GM12878 (cell line): ENCODE results near the gene SLC6A17. TPM values are rescaled to one million over a fixed set of nuclear protein-coding genes. Genes with fewer than 3 reads are reported as not detected.

Experiments
- ATAC-seq: fragments of 200-7000 bp; cut with Tn5 transposase; 3 replicates; pipeline ENCODE4 v1.9.1; 2020; ENCODE audit warnings: mild to moderate bottlenecking, moderate library complexity
- BruUV-seq: library from RNA; stranded (reverse); fragments of 400-500 nt; replicated peaks from 2 replicates; lab custom pipeline; 2021; lab: Mats Ljungman, UMichigan
- CTCF ChIA-PET: fragments of 300-600 bp; sonication (Branson Sonifier 250); formaldehyde crosslinking; extraction: SDS; loops from one replicate; lab custom pipeline; 2021; ENCODE audit warnings: inconsistent platforms; lab: Yijun Ruan, JAX
- POLR2A ChIA-PET: fragments of 350-600 bp; formaldehyde crosslinking; extraction: SDS; loops from one replicate; lab custom pipeline; 2021; ENCODE audit warnings: inconsistent platforms; lab: Charles Lee
- RAD21 ChIA-PET: fragments of 300-600 bp; sonication (Branson Sonifier 250); formaldehyde crosslinking; loops from one replicate; lab custom pipeline; 2023; ENCODE audit warnings: antibody characterized with exemption; ENCODE audit not compliant: unreplicated experiment; lab: Charles Lee
- SMC1A ChIA-PET: fragments of 300-600 bp; sonication (Branson Sonifier 250); formaldehyde crosslinking; loops from one replicate; lab custom pipeline; 2023; ENCODE audit not compliant: unreplicated experiment, uncharacterized antibody; lab: Charles Lee
- DNase-seq: peaks from one replicate; pipeline ENCODE4 v3.0.0-alpha.2; 2011; ENCODE audit warnings: low read depth, low spot score
- FAIRE-seq: peaks from 3 replicates; lab custom pipeline; 2011; peaks lifted over from hg19 to GRCh38; lab: Jason Lieb, UNC
- H2AFZ ChIP-seq: 2 replicates; pipeline ENCODE4 v1.6.0; 2011; ENCODE audit warnings: low read depth, low read length, control low read depth; ENCODE audit not compliant: control insufficient read depth
- H3K27ac ChIP-seq: 2 replicates; pipeline ENCODE4 v1.5.1; 2011; ENCODE audit warnings: control low read depth; ENCODE audit not compliant: control insufficient read depth, insufficient read depth
- H3K27me3 ChIP-seq, 2 experiments: replicated peaks in 1 of 2; 2 replicates each; pipeline versions ENCODE4 v1.6.0 to v1.6.1; 2011; ENCODE audit warnings: low read length in 1 of 2; ENCODE audit not compliant: control insufficient read depth in 2 of 2, insufficient read depth in 2 of 2
- H3K36me3 ChIP-seq, 2 experiments: 2 replicates each; pipeline ENCODE4 v1.5.1; 2011; ENCODE audit warnings: low read length in 1 of 2; ENCODE audit not compliant: control insufficient read depth in 2 of 2, insufficient read depth in 2 of 2
- H3K4me1 ChIP-seq: 2 replicates; pipeline ENCODE4 v1.6.1; 2011; ENCODE audit warnings: mild to moderate bottlenecking, low read length, moderate library complexity, mixed read lengths; ENCODE audit not compliant: control insufficient read depth, insufficient read depth
- H3K4me2 ChIP-seq: 2 replicates; pipeline ENCODE4 v1.6.0; 2011; ENCODE audit warnings: control low read depth; ENCODE audit not compliant: control insufficient read depth, insufficient read depth
- H3K4me3 ChIP-seq: fragments of 200-600 bp; sonication (generic); 2 replicates; pipeline ENCODE4 v1.5.1; 2016
- H3K79me2 ChIP-seq: 2 replicates; pipeline ENCODE4 v1.6.0; 2011; ENCODE audit warnings: low read length; ENCODE audit not compliant: control insufficient read depth, insufficient read depth
- H3K9ac ChIP-seq: 2 replicates; pipeline ENCODE4 v1.8.0; 2011; ENCODE audit warnings: low read length, control low read depth, mixed read lengths; ENCODE audit not compliant: control insufficient read depth, insufficient read depth
- H3K9me3 ChIP-seq: replicated peaks from 3 replicates; pipeline ENCODE4 v1.5.1; 2011; ENCODE audit warnings: mild to moderate bottlenecking, low read length; ENCODE audit not compliant: control insufficient read depth, insufficient read depth
- H4K20me1 ChIP-seq: 2 replicates; pipeline ENCODE4 v1.6.0; 2011; ENCODE audit not compliant: control insufficient read depth, insufficient read depth
- BCLAF1 ChIP-seq: fragments of 450-650 bp; IDR thresholded peaks from 2 replicates; pipeline ENCODE4 v1.6.1; 2017; ENCODE audit warnings: antibody characterized with exemption, mild to moderate bottlenecking, moderate library complexity
- CHD2 ChIP-seq: IDR thresholded peaks from 2 replicates; pipeline ENCODE4 v1.6.1; 2011; ENCODE audit warnings: low read depth, low read length, improper control_type of control experiment, borderline replicate concordance
- CUX1 ChIP-seq: IDR thresholded peaks from 2 replicates; pipeline ENCODE4 v1.6.1; 2012; ENCODE audit warnings: improper control_type of control experiment, low read depth, low read length; ENCODE audit not compliant: insufficient replicate concordance
- DPF2 ChIP-seq: fragments of 450-650 bp; IDR thresholded peaks from 2 replicates; pipeline ENCODE4 v1.6.1; 2017; ENCODE audit warnings: mild to moderate bottlenecking
- ESRRA ChIP-seq: IDR thresholded peaks from 2 replicates; pipeline ENCODE4 v1.6.1; 2012; ENCODE audit warnings: mild to moderate bottlenecking, low read length, improper control_type of control experiment
- HCFC1 ChIP-seq: fragments of 150-350 bp; IDR thresholded peaks from 2 replicates; pipeline ENCODE4 v1.6.1; 2014; ENCODE audit warnings: low read length
- KAT2A ChIP-seq: conservative IDR thresholded peaks from 2 replicates; pipeline ENCODE4 v1.6.1; 2011; ENCODE audit warnings: low read depth, low read length; ENCODE audit not compliant: control insufficient read depth
- MXI1 ChIP-seq: fragments of 150-350 bp; IDR thresholded peaks from 2 replicates; pipeline ENCODE4 v1.6.1; 2011; ENCODE audit warnings: low read depth, mild to moderate bottlenecking, inconsistent platforms, low read length, improper control_type of control experiment
- RAD21 ChIP-seq: IDR thresholded peaks from 2 replicates; pipeline ENCODE4 v1.6.1; 2011; ENCODE audit warnings: mild to moderate bottlenecking, low read depth, low read length, moderate library complexity; ENCODE audit not compliant: insufficient read depth
- SIN3A ChIP-seq: IDR thresholded peaks from 2 replicates; pipeline ENCODE4 v1.6.1; 2012; ENCODE audit warnings: low read depth, low read length, improper control_type of control experiment
- SMAD1 ChIP-seq: fragments of 450-650 bp; IDR thresholded peaks from 2 replicates; pipeline ENCODE4 v1.6.1; 2018; ENCODE audit warnings: mild to moderate bottlenecking, low read depth; ENCODE audit not compliant: partially characterized antibody
- ZNF24 ChIP-seq: fragments of 450-650 bp; IDR thresholded peaks from 2 replicates; pipeline ENCODE4 v1.6.1; 2017; ENCODE audit warnings: antibody characterized with exemption, mild to moderate bottlenecking
- ZNF274 ChIP-seq: IDR thresholded peaks from one replicate; pipeline ENCODE4 v1.8.0; 2011; ENCODE audit not compliant: insufficient read length, insufficient read depth
- ZNF384 ChIP-seq: IDR thresholded peaks from 2 replicates; pipeline ENCODE4 v1.6.1; 2012; ENCODE audit warnings: low read depth, mild to moderate bottlenecking, low read length, improper control_type of control experiment, borderline replicate concordance
- WGBS: methylation state at CpG from one replicate; pipeline ENCODE4 v1.1.6; 2016; ENCODE audit warnings: low lambda C conversion rate; ENCODE audit not compliant: insufficient replicate concordance, insufficient coverage; ENCODE audit errors: missing lambda C conversion rate; 5-methylcytosine and 5-hydroxymethylcytosine counted together
- in situ Hi-C: fragments of 300-500 bp; cut with MboI; formaldehyde crosslinking; loops from 9 replicates; pipeline ENCODE4 v1.14.3; 2018; ENCODE audit warnings: mixed read lengths
- intact Hi-C: fragments of 100-400 bp; cut with micrococcal nuclease; formaldehyde crosslinking; loops from one replicate; pipeline ENCODE4 v1.14.2; 2022; ENCODE audit not compliant: unreplicated experiment
- polyA plus RNA-seq, 11 experiments: library from polyadenylated mRNA; depleted of rRNA in 4 of 11; unstranded in 6 of 11; stranded (reverse) in 5 of 11; fragments of >200 nt; fragmentation: Nextera tagmentation in 4 of 11; fragmentation: Illumina TruSeq in 1 of 11; extraction: Ambion mirVana in 4 of 11; extraction: Trizol in 1 of 11; gene quantifications; 1 replicate in 1 of 11; 2 replicates in 10 of 11; pipeline versions ENCODE4 v1.2.1 to v1.2.3, GENCODE V29; 2011 to 2016; ENCODE audit warnings: inconsistent platforms in 2 of 11, missing spikeins in 2 of 11, low read depth in 1 of 11
- total RNA-seq, 4 experiments: library from RNA; depleted of rRNA in 3 of 4; stranded (reverse); fragments of >200 nt in 3 of 4; fragmentation: Illumina TruSeq in 1 of 4; extraction: Trizol in 1 of 4; gene quantifications; 2 replicates each; pipeline versions ENCODE4 v1.2.1 to v1.2.3, GENCODE V29; 2013 to 2021
- TF ChIP-seq, protein P1 (sequence below): fragments of 450-650 bp; IDR thresholded peaks from 2 replicates; pipeline ENCODE4 v1.6.1; 2016; ENCODE audit warnings: mild to moderate bottlenecking

The SLC6A17 gene
- total and polyA plus RNA-seq, 10 of the 15 experiments (the other 5 are each of a cell fraction or from before 2014, with no cell fraction given): not detected

GRCh38 chr1:110192541-110192940 lies 42.2 kb downstream of the SLC6A17 start:
- Histone ChIP-seq H4K20me1 (no peaks in the 10 kb centered on the region), H2AFZ (no peak overlapping the region), H3K79me2 (no peaks in the 10 kb centered on the region), H3K27me3 (peaks cover 0 to 3% of the 10 kb centered on the region in 2 experiments; a peak in 1 of 4 replicates), H3K4me2 (no peak overlapping the region), H3K4me1 (no peaks in the 10 kb centered on the region), H3K9me3 (no peaks in the 10 kb centered on the region), H3K36me3 (no peaks in the 10 kb centered on the region), H3K4me3 (no peak overlapping the region), H3K9ac (no peak overlapping the region), H3K27ac (no peak overlapping the region)
- POLR2A ChIA-PET: no interaction called here
- RAD21 ChIA-PET: interaction anchor here (2.1 kb wide), 1 partner anchor 268 kb away, joined by 5 read pairs; no protein-coding TSS in a partner anchor
- ATAC-seq: no peak
- in situ Hi-C loops (no loop called here), intact Hi-C loops (no loop called here)
- CTCF ChIA-PET: interaction anchor here (1.1 to 4.5 kb wide), 3 partner anchors 10 to 268 kb away, joined by 3 to 18 read pairs (median 5); no protein-coding TSS in a partner anchor
- SMC1A ChIA-PET: interaction anchor here (1.7 to 2.7 kb wide), 2 partner anchors 268 to 303 kb away, joined by 4 to 8 read pairs; no protein-coding TSS in a partner anchor
- DNase-seq: no peak
- WGBS: 35% methylated on average over 8 of the region's 8 CpGs
- BruUV-seq: no TSS peak
- no peak for FAIRE-seq
- no peak for TF ChIP-seq SMAD1
- TF ChIP-seq BCLAF1: no peak
- no peak for TF ChIP-seq ZNF24
- TF ChIP-seq, protein P1, sequence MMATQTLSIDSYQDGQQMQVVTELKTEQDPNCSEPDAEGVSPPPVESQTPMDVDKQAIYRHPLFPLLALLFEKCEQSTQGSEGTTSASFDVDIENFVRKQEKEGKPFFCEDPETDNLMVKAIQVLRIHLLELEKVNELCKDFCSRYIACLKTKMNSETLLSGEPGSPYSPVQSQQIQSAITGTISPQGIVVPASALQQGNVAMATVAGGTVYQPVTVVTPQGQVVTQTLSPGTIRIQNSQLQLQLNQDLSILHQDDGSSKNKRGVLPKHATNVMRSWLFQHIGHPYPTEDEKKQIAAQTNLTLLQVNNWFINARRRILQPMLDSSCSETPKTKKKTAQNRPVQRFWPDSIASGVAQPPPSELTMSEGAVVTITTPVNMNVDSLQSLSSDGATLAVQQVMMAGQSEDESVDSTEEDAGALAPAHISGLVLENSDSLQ: no peak
- TF ChIP-seq SIN3A: no peak
- no peak for TF ChIP-seq ZNF274
- TF ChIP-seq MXI1: no peak
- no peak for TF ChIP-seq ZNF384
- no peak for TF ChIP-seq KAT2A
- no peak for TF ChIP-seq ESRRA
- TF ChIP-seq CUX1: no peak
- TF ChIP-seq DPF2: no peak
- TF ChIP-seq CHD2: no peak
- TF ChIP-seq HCFC1: no peak
- no peak for TF ChIP-seq RAD21
